Stimulated activated CD8-positive, alpha-beta memory T cell treated with anti-CD3 and anti-CD28 coated beads, Interleukin-2, amount 100 ng/mL, for 48 hours (primary cell): ENCODE measurements around the gene HSPA9.
"Not testable (repeated sequence)": the region's sequence is repeated elsewhere in the genome, so short reads cannot be mapped to it uniquely, and the experiment has no call there.

Source experiments
- DNase-seq, 2 donors: peaks; one replicate each; pipeline ENCODE4 v3.0.0-alpha.2; 2020; ENCODE audit warnings: low read depth in 2 of 2

The HSPA9 gene

DNA sequence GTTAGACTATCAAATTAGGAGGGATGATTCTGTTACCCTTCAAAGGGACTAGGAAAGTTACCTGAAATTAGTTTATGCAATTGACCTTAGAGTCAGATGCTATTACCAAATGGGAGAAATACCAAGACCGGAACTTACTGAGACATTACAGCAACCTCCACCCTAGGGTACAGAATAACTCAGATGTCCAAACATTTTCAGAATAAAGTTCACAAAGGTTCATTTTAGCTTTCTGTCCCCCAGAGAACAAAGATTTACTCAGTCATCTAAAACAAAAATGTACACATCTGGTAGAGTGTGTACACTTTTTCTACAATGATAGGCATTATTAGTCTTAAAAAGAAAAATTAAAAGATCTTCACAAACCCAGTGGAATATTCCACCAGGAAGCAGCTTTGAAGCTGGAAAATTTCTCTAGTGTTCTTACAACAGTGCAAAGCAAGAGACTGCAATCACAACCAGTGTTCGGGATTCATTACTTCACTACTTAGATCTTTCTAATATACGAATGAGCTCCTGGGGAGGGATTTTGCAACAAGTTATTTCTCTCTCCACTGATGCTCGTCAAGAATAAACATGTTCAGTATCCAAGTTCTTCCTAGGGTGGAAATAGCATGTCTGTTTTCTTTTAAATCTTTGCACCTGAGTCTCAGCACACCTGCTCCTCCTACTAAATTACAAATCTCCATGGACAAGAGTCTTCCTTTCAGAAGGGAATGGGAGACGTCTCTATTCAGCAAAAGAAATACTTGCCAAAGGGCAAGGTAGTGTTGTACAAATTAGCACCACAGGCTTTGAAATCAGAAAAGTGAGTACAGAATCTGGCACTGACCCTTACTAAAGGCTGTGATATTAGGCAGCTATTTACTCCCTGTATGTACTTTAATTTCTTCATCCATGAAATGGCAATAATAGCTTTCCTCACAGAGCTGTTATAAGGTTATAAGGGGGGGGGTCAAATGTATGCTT is 40.9 kb downstream of the HSPA9 start:
- DNase-seq = no peak

DNA sequence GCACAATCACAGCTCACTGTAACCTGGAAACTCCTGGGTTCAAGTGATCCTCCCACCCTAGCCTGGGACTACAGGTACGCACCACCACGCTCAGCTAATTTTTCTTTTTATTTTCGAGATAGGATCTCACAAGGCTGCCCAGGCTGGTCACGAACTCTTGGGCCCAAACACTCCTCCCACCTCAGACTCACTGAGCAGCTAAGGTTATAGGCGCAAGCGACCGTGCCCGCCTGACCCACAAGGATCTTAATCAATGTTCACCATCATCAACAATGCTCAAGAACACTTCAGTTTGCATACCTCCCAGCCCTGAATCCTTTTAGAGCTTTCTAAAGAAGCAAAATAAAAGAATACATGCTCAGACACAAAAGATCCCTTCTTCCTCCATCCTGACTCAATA is 45.4 kb downstream of the HSPA9 start:
- DNase-seq = no peak

DNA sequence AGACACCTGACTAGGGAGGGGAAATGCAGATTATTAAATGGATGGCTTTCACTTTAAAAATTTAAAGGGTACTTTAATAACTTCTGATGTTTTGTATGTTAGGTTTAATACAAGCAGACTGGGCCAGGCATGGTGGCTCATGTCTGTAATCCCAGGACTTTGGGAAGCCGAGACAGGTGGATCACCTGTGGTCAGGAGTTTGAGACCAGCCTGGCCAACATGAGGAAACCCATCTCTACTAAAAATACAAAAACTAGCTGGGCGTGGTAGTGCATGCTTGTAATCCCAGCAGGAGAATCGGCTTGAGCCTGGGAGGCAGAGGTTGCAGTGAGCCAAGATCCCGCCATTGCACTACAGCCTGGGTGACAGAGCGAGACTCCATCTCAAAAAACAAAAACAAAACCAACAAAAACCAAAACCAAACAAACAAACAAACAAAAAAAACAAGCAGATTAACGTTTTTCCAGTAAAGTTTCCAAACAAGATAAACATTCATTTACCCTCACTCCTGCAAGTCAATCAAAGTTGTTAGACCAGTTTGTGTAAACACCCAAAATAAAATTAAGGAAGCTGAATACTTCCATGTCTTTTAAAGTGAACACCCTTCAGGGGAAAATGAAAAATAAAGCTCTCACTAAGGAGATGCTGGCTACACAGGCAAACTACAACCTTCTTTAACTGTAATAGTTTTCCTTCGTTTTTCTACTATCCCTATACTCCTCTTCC is 46.3 kb downstream of the HSPA9 start:
- no peak for DNase-seq

DNA sequence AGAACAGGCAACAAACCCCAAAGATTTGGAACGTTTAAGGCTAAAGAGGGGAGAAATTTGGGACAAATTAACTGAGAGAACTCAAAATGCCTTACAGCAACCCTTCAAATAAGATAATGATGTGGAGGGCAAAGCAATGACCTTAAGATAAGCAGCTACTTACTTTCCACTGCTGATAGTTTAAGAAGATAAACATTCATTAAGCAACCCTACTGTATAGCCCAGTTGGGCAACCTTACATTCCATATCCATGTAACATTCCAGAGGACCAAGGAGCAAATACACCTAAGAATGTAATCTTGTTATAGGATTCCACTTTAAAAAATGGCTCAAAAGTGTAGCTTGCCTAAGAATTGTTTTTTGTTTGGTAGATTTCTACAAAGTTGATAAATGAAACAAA is 47.0 kb downstream of the HSPA9 start:
- DNase-seq = no peak

DNA sequence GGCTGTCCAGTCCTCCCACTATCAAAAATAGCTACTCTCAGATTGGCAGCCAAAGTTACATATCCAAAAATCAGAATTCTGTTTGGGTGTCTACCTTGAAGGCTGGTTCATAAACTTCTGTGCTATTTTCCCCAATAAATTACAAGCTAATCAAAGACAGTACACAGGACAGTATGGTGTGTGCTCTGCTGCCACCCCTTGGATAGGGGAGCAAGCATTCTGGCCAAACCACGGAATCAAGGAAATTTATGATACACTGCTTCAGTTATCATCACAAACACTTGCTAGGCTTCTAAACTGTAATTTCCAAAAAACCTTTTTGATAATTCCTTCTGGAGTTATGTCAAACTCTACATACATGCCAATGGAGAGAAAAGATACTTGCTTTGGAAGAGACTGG is 48.0 kb downstream of the HSPA9 start:
- DNase-seq = no peak

DNA sequence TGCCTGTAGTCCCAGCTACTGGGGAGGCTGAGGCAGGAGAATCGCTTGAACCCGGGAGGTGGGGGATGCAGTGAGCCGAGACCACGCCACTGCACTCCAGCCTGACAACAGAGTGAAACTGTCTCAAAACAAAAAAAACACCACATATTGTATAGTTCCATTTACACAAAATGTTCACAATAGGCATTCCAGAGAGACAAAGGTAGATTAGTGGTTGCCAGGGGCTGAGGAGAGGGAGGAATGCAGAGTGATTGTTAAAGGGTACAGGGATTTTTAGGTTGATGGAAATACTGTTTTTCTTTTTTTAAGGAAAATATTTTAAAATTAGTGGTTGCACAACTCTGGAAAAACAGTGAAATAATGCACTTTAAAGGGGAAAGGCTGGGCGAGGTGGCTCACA is 51.8 kb downstream of the HSPA9 start:
- DNase-seq = no peak

DNA sequence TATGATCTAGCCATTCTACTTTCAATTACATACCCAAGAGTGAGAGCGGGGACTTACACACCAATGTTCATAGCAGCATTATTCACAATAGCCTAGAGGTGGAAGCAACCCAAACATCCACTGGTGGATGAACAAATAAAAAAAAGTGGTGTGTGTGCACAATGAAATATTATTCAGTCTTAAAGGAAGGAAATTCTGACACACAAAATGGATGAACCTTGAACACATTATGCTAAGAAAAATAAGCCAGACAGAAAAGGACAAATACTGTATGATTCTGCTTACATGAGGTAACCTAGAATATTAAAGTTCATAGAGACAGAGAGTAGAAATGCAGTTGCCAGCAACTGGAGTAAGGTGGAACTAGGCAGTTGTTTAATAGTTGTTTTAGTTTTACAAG is 54.2 kb downstream of the HSPA9 start:
- DNase-seq = no peak

DNA sequence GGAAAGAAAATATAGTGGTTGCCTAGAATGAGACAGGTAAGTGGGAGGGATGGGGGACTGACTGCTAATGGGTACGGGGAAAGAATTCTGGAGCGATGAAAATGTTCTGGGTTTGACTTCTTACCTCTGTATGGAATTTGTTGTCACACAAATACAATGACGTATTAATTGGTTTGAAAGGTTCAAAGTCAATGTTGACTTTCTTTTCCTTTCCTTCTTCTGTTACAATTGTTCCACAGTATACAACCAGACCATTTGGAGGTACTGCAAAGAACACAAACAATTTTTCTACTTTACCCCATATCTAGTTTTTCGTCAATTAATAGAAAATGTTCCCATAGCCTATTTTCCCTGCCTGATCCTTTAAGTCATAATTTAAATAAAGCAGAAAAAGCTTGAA is 57.8 kb downstream of the HSPA9 start:
- no peak for DNase-seq

DNA sequence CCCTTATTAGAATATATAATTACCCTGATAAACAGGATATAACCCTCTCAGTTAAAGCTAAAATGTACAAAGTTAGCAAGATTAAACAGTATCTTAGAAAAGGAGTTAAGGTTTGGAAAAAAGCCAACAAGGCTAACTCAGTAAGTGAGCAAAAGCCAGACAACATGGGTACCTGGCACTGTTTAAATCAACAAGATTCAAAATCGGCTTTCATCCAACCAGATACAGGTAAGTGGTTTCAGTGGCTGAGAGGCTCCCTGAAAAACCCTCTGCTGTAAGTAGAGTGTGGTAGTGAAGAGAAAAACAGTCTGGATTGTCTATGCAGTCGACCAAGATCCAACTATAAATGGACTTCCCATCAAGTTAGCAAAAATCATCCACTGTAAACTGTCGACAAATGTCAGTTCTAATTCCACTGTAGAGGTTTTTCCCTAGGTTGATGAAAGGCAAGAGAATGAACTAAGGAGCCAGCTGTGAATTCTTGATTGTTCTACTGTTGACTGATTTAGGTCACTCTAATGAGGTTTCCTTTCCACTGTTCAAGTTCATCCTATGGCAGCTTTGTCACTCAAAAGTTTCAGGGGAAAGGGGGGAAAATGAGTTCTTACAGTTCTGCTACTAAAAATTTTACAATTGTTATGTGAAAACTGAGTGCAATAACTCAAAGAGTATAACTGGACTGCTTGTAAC is 59.5 kb downstream of the HSPA9 start:
- DNase-seq = no peak

DNA sequence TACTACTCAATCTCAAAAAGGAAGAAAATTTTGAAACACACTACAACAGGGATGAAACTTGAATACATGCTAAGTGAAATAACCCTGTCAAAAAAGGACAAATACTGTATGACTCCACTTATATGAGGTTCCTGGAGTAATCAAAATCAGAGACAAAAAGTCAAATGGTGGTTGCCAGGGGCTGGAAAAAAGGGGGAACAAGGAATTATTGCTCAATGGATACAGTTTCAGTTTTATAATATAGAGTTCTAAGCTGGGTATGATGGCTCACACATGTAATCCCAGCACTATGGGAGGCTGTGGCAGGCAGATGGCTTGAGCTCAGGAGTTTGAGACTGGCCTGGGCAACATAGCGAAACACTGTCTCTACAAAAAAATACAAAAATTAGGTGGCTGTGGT is 61.2 kb downstream of the HSPA9 start:
- no peak for DNase-seq

DNA sequence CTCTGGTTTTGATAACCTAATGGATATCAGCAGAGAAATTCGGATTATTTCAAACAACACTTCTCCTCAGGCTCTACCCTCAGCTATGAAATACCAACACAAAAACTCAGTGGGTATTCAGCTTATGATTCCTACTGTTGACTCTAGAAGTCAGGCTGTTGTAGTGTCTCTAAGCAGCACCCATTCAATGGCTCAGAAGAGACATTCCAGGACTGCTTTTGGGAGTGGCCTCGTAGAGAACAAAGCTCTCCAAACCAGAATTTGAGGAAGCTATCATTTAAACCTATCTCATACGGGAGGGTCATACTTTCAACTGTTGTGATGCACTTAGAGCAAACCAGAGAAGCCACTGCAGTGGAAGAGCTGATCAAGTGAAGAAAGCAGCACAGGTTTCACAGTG is 66.2 kb downstream of the HSPA9 start:
- no peak for DNase-seq

DNA sequence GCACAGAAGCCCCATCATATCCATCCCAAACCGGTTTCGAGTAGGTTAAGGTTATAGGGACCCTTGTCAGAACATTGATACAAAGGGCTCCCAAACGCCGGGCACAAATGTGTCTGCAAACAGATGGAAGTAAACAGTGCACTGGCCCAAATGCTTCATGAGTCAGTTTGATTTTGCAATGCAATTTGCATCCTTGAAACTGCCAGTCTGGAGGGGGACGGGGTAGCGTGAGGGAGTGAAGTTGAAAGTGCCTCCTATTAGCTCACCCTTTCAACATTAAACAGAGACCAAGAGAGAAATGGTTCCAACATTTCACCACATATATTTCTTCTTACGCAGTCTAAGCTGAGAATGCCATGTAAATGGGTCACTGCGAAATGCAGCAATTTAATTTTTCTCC is 67.7 kb downstream of the HSPA9 start:
- DNase-seq = not testable (repeated sequence)

DNA sequence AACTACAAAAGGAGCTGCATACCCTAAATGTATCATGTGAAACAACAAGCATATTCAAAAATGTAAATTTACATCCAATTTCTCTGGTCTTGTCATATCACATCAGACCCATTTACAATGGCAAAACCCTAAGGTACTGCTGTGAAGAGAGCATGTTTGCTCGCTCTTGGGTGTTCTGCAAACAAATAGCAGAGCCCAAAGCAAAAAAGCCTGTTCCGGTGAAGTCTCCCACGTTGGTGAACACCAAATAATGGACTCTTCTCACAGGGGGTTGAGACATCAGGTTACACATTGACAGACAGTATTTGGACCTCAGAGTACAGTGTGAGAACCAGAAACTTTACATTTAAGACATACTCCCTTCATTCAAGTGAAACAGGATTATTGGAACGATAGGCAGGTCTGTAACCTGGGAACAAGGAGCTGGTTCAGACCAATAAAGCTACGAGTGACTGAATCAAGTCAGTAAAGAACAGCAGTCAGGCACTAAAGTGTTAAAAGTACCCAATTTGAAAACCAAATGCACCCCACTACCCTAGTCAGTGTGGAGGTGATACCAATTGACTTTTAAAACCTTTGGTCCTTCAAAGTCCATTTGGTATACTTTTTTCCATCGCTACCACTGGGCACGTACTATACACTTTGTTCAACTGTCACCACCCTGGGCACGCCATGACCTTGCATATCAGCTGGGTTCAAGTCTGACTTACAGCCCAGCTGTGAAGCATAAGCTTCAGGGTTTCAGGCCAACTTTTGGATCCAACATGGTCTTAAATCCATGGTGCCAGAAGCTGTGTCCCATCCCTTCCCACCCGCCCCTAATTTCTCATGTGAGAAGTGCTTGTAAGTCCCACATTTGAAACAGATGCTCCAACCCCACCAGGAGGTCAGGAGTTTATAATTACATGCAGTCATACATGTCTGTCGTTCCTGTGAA is 68.6 kb downstream of the HSPA9 start:
- DNase-seq = no peak

DNA sequence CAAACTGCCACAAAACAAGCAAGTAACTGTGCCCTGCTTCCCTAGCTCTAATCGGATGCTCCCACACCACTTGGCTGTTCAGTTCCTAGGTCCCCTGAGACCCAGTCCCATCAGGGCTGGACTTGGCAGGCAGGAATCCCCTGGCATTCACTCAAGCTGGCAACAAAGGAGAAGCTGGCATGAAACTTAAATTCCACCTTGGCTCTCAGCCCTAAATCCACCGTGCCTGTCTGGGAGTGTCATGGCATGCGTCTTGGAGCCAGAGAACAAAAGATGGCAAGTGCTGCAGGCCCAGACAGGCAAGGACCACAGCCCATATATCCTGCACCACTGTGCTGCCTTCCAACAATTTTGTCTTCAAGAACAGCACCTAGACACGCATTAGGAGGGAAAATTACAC is 70.4 kb downstream of the HSPA9 start:
- DNase-seq = no peak
